HCT116 (cell line): ENCODE results near the gene CKAP2L. TPM values are rescaled to one million over a fixed set of nuclear protein-coding genes. Genes with fewer than 3 reads are reported as not detected.
A peak's percentile ranks its signal among the peaks of the same experiment; 100 is the strongest.

Experiments
- ATAC-seq: fragments of 200-7000 bp; cut with Tn5 transposase; 2 replicates; pipeline ENCODE4 v1.9.1; 2020; ENCODE audit warnings: mild to moderate bottlenecking, moderate library complexity
- BruUV-seq: library from RNA; stranded (reverse); fragments of 400-500 nt; replicated peaks from 2 replicates; lab custom pipeline; 2021; lab: Mats Ljungman, UMichigan
- CTCF ChIA-PET: fragments of 300-600 bp; sonication (Branson Sonifier 250); formaldehyde crosslinking; loops from one replicate; lab custom pipeline; 2021; ENCODE audit warnings: antibody characterized with exemption; lab: Charles Lee
- POLR2A ChIA-PET: fragments of 300-600, 350-600 bp; sonication (Branson Sonifier 250); formaldehyde crosslinking; loops from one replicate; lab custom pipeline; 2021; ENCODE audit warnings: antibody characterized with exemption; lab: Charles Lee
- RAD21 ChIA-PET, 2 experiments: fragments of 300-600 bp; sonication (Branson Sonifier 250); formaldehyde crosslinking; loops; one replicate each; lab custom pipeline; 2023; ENCODE audit warnings: low total read pairs in 2 of 2; ENCODE audit not compliant: uncharacterized antibody in 2 of 2, unreplicated experiment in 2 of 2, low non-redundant PET in 1 of 2; lab: Charles Lee
- DNase-seq: peaks from one replicate; pipeline ENCODE4 v3.0.0-alpha.2; 2010; ENCODE audit warnings: low read depth, low spot score
- H2AFZ ChIP-seq: fragments of 200-600 bp; shearing (Covaris generic), sonication (generic); 2 replicates; pipeline ENCODE4 v1.6.1; 2017; ENCODE audit warnings: low read depth, mixed run types, mixed read lengths, antibody characterized with exemption, low read length; ENCODE audit not compliant: poor library complexity, severe bottlenecking
- H3K27ac ChIP-seq: 2 replicates; pipeline ENCODE4 v1.5.1; 2012; ENCODE audit warnings: low read depth, low read length
- H3K27me3 ChIP-seq: fragments of 200-600 bp; sonication (generic); 2 replicates; pipeline ENCODE4 v1.6.1; 2016; ENCODE audit warnings: mixed run types, low read length, mixed read lengths; ENCODE audit not compliant: insufficient read depth
- H3K36me3 ChIP-seq, 2 experiments: fragments of 200-500 bp in 1 of 2; fragments of 200-600 bp in 1 of 2; sonication (Bioruptor generic) in 1 of 2; sonication (generic) in 1 of 2; 2 replicates each; pipeline versions ENCODE4 v1.5.1 to v1.6.1; 2014 to 2016; ENCODE audit warnings: low read length in 2 of 2, inconsistent platforms in 1 of 2, mixed read lengths in 1 of 2, mixed run types in 1 of 2; ENCODE audit not compliant: insufficient read depth in 2 of 2, control insufficient read depth in 1 of 2
- H3K4me1 ChIP-seq, 2 experiments: fragments of 200-600 bp in 1 of 2; sonication (generic) in 1 of 2; 2 replicates each; pipeline versions ENCODE4 v1.5.1 to v1.6.1; 2012 to 2017; ENCODE audit warnings: low read length in 2 of 2, inconsistent platforms in 1 of 2, mild to moderate bottlenecking in 1 of 2, mixed read lengths in 1 of 2, mixed run types in 1 of 2, moderate library complexity in 1 of 2; ENCODE audit not compliant: insufficient read depth in 2 of 2, control insufficient read depth in 1 of 2
- H3K4me2 ChIP-seq: fragments of 200-600 bp; sonication (generic); 2 replicates; pipeline ENCODE4 v1.6.1; 2017; ENCODE audit warnings: mixed run types, low read length, mixed read lengths
- H3K4me3 ChIP-seq, 2 experiments: fragments of 200-600 bp in 1 of 2; sonication (generic) in 1 of 2; replicated peaks in 1 of 2; 2 replicates each; pipeline ENCODE4 v1.5.1; 2011 to 2016; ENCODE audit warnings: low read length in 2 of 2, control low read depth in 1 of 2, low read depth in 1 of 2, mild to moderate bottlenecking in 1 of 2, mixed read lengths in 1 of 2, mixed run types in 1 of 2
- H3K79me2 ChIP-seq: fragments of 200-600 bp; sonication (generic); 2 replicates; pipeline ENCODE4 v1.6.1; 2017; ENCODE audit warnings: mild to moderate bottlenecking, mixed run types, low read length, moderate library complexity, mixed read lengths; ENCODE audit not compliant: insufficient read depth
- H3K9ac ChIP-seq: fragments of 200-600 bp; sonication (generic); 2 replicates; pipeline ENCODE4 v1.6.1; 2016; ENCODE audit warnings: low read length, mixed read lengths
- H3K9me2 ChIP-seq: fragments of 200-600 bp; sonication (generic), shearing (Covaris generic); 2 replicates; pipeline ENCODE4 v1.6.1; 2017; ENCODE audit warnings: mixed run types, mild to moderate bottlenecking, moderate library complexity; ENCODE audit not compliant: insufficient read depth
- H3K9me3 ChIP-seq, 2 experiments: fragments of 200-500 bp in 1 of 2; fragments of 200-600 bp in 1 of 2; sonication (Bioruptor generic) in 1 of 2; sonication (generic) in 1 of 2; 2 replicates each; pipeline ENCODE4 v1.6.1; 2014 to 2017; ENCODE audit warnings: low read length in 2 of 2, mixed read lengths in 2 of 2, inconsistent platforms in 1 of 2, low read depth in 1 of 2, mild to moderate bottlenecking in 1 of 2, mixed run types in 1 of 2, moderate library complexity in 1 of 2; ENCODE audit not compliant: control insufficient read depth in 1 of 2, insufficient read depth in 1 of 2
- H4K20me1 ChIP-seq: fragments of 200-600 bp; sonication (generic), shearing (Covaris generic); 2 replicates; pipeline ENCODE4 v1.6.1; 2017; ENCODE audit warnings: mixed run types, mild to moderate bottlenecking, moderate library complexity; ENCODE audit not compliant: insufficient read depth
- CTCF ChIP-seq, 3 experiments: fragments of 200-600 bp in 1 of 3; sonication (generic) in 1 of 3; IDR thresholded peaks in 2 of 3; conservative IDR thresholded peaks in 1 of 3; 2 replicates each; pipeline ENCODE4 v1.5.1; 2012 to 2017; ENCODE audit warnings: low read depth in 2 of 3, low read length in 2 of 3, antibody characterized with exemption in 1 of 3, borderline replicate concordance in 1 of 3, control low read depth in 1 of 3, mild to moderate bottlenecking in 1 of 3, mixed read lengths in 1 of 3, mixed run types in 1 of 3, moderate library complexity in 1 of 3; ENCODE audit not compliant: insufficient read depth in 1 of 3
- JUND ChIP-seq: IDR thresholded peaks from 2 replicates; pipeline ENCODE4 v1.6.1; 2012
- RAD21 ChIP-seq: IDR thresholded peaks from 2 replicates; pipeline ENCODE4 v1.6.1; 2012; ENCODE audit warnings: low read depth, mild to moderate bottlenecking
- SP1 ChIP-seq: IDR thresholded peaks from 2 replicates; pipeline ENCODE4 v1.6.1; 2012; ENCODE audit warnings: low read depth
- SRF ChIP-seq: IDR thresholded peaks from 2 replicates; pipeline ENCODE4 v1.6.1; 2012; ENCODE audit warnings: low read depth
- TCF7L2 ChIP-seq: IDR thresholded peaks from 2 replicates; pipeline ENCODE4 v1.7.0; 2011; ENCODE audit warnings: borderline replicate concordance, inconsistent platforms; ENCODE audit not compliant: insufficient read depth, insufficient read length; ENCODE audit errors: extremely low read depth
- intact Hi-C: fragments of 100-400 bp; cut with micrococcal nuclease; formaldehyde crosslinking; loops from 2 replicates; pipeline ENCODE4 v1.10.0; 2022
- total RNA-seq: library from RNA; stranded (reverse); gene quantifications from one replicate; pipeline ENCODE4 v1.2.1, GENCODE V29; 2021; ENCODE audit not compliant: unreplicated experiment
- TF ChIP-seq, protein P1 (sequence below): IDR thresholded peaks from 2 replicates; pipeline ENCODE4 v1.6.1; 2012; ENCODE audit warnings: low read depth
- TF ChIP-seq, protein P2 (sequence below): IDR thresholded peaks from 2 replicates; pipeline ENCODE4 v1.6.1; 2012
- TF ChIP-seq, protein P3 (sequence below): IDR thresholded peaks from 2 replicates; pipeline ENCODE4 v1.6.1; 2011; ENCODE audit warnings: mild to moderate bottlenecking, low read length, moderate library complexity; ENCODE audit not compliant: insufficient replicate concordance; ENCODE audit errors: extremely low read depth

Gene CKAP2L
- total RNA-seq, 1 experiment from 2014 or later, result 27.5 TPM

DNA sequence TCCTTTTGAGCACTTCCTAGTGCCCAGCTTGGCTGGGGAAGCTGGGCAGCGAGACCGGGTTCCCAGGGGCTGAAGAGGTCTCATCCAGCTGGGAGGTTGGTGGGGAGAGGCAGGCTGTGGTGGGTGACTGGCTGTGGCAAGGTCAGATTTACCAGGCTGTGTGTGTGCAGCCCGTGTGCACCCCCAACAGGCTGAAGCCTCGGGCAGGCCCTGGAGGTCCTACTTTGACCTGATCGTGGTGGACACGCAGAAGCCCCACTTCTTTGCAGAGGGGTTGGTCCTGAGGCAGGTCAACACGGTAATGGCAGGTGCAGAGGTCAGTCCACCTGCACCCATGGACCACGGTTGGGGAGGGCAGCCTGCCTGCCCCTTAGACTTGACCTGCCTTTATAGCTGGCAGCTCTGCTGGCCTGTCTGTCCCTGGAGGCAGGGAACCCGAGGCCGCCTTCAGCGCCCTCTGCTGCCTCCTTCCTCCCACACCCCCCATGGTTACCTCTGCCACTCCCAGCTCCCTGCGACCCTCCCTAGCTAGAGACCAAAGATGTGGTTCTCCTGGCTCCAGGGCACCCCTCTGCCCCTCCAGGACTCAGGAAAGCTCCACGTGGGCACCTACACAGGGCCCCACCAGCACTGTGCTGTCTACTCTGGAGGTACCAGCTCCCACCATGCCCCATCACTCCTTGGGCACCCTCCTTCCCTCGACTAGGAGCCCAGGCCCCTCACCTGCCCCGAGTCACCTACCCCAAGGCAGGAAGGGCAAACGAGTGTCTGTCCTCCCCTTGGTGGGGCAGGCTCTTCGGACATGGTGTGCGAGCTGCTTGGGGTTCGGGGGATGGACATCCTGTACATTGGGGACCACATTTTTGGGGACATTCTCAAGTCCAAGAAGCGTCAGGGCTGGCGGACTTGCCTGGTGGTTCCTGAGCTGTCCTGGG, 39.6 kb downstream of the CKAP2L start:
- H3K9me2 ChIP-seq, result no peaks in the 10 kb centered on the region
- no peaks in the 10 kb centered on the region for H3K79me2 ChIP-seq
- no peak for TF ChIP-seq TCF7L2
- TF ChIP-seq RAD21, result peak; percentile 72
- TF ChIP-seq JUND, result no peak
- TF ChIP-seq, protein P1, sequence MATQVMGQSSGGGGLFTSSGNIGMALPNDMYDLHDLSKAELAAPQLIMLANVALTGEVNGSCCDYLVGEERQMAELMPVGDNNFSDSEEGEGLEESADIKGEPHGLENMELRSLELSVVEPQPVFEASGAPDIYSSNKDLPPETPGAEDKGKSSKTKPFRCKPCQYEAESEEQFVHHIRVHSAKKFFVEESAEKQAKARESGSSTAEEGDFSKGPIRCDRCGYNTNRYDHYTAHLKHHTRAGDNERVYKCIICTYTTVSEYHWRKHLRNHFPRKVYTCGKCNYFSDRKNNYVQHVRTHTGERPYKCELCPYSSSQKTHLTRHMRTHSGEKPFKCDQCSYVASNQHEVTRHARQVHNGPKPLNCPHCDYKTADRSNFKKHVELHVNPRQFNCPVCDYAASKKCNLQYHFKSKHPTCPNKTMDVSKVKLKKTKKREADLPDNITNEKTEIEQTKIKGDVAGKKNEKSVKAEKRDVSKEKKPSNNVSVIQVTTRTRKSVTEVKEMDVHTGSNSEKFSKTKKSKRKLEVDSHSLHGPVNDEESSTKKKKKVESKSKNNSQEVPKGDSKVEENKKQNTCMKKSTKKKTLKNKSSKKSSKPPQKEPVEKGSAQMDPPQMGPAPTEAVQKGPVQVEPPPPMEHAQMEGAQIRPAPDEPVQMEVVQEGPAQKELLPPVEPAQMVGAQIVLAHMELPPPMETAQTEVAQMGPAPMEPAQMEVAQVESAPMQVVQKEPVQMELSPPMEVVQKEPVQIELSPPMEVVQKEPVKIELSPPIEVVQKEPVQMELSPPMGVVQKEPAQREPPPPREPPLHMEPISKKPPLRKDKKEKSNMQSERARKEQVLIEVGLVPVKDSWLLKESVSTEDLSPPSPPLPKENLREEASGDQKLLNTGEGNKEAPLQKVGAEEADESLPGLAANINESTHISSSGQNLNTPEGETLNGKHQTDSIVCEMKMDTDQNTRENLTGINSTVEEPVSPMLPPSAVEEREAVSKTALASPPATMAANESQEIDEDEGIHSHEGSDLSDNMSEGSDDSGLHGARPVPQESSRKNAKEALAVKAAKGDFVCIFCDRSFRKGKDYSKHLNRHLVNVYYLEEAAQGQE, result no peak
- TF ChIP-seq, protein P2, sequence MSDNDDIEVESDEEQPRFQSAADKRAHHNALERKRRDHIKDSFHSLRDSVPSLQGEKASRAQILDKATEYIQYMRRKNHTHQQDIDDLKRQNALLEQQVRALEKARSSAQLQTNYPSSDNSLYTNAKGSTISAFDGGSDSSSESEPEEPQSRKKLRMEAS, result no peak
- TF ChIP-seq, protein P3, sequence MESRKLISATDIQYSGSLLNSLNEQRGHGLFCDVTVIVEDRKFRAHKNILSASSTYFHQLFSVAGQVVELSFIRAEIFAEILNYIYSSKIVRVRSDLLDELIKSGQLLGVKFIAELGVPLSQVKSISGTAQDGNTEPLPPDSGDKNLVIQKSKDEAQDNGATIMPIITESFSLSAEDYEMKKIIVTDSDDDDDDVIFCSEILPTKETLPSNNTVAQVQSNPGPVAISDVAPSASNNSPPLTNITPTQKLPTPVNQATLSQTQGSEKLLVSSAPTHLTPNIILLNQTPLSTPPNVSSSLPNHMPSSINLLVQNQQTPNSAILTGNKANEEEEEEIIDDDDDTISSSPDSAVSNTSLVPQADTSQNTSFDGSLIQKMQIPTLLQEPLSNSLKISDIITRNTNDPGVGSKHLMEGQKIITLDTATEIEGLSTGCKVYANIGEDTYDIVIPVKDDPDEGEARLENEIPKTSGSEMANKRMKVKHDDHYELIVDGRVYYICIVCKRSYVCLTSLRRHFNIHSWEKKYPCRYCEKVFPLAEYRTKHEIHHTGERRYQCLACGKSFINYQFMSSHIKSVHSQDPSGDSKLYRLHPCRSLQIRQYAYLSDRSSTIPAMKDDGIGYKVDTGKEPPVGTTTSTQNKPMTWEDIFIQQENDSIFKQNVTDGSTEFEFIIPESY, result no peak
- TF ChIP-seq SRF, result no peak
- TF ChIP-seq CTCF (IDR thresholded peaks at IDR 0.05 in 2 of 3, conservative IDR thresholded peaks at IDR 0.05 in 1 of 3; ENCODE audit: borderline replicate concordance in 1 of 3, insufficient read depth in 1 of 3, low read depth in 2 of 3, low read length in 2 of 3), result peak; percentile 41 to 71 (median 53)
- no peak for TF ChIP-seq SP1
- DNase-seq (no peak), ATAC-seq (peak; percentile 40)
- intact Hi-C loops, result loop anchor here (5.0 kb wide), 3 partner anchors 143 to 838 kb away; partner anchors contain the start of genes CHCHD5 and TTL
- no peaks in the 10 kb centered on the region for H3K27me3 ChIP-seq
- no peak overlapping the region for H2AFZ ChIP-seq
- no peaks in the 10 kb centered on the region for H3K9me3 ChIP-seq
- POLR2A ChIA-PET, result interaction anchor here (0.9 to 3.5 kb wide), 6 partner anchors 32 to 141 kb away, joined by 3 to 22 read pairs (median 11); partner anchors contain the start of genes CHCHD5 and SLC20A1
- H3K4me3 ChIP-seq, result no peak overlapping the region
- RAD21 ChIA-PET, result interaction anchor here (0.7 to 3.2 kb wide), 8 partner anchors 32 to 217 kb away, joined by 3 to 35 read pairs (median 6); partner anchors contain the start of gene CHCHD5 (in 2 of the 2)
- H3K4me1 ChIP-seq, result peaks cover 13 to 29% of the 10 kb centered on the region in 2 experiments
- H3K27ac ChIP-seq, result no peak overlapping the region
- TSS peak; percentile 42 for BruUV-seq
- H3K4me2 ChIP-seq, result peak overlapping the region; percentile 65
- no peaks in the 10 kb centered on the region for H3K36me3 ChIP-seq
- H3K9ac ChIP-seq, result 0 out of 2 replicates have a peak overlapping the region, but pooled peaks have one; percentile 16
- no peaks in the 10 kb centered on the region for H4K20me1 ChIP-seq
- CTCF ChIA-PET, result interaction anchor here (0.5 to 4.6 kb wide), 14 partner anchors 9 to 835 kb away, joined by 3 to 100 read pairs (median 8); partner anchors contain the start of gene CHCHD5
